ENCODE results near the gene OGN.

Gene OGN

DNA sequence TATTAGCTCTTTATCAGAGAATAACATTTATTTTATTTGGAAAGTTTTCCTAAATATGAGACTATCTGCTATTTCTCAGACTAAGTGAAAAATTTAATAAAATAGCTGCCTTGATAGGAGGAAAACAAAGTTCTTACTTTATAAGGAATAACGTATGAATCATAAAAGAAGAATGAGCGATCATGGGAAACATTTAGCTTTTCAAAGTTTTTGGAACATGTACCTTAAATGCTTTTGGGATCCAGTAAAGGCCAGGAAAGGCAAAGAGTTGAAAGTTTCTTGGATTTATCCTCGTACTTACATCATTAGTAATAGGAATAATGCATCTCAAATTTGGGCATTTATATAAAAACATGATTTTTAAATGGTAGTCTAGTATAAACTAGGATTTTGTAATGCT lies 19.4 kb downstream of the OGN start:
- Histone ChIP-seq H3K79me2 (ENCODE audit: insufficient read depth, low read length) (no peaks in the 10 kb centered on the region), H3K9ac (ENCODE audit: low read length) (no peak overlapping the region), H3K9me3 (ENCODE audit: insufficient read depth, low read length) (no peaks in the 10 kb centered on the region), H3F3A (ENCODE audit: insufficient read depth) (no peaks in the 10 kb centered on the region; the same call in 1 of the 2 replicates), H4K20me1 (ENCODE audit: low read depth, low read length) (peaks cover 3% of the 10 kb centered on the region; the same call in 1 of the 2 replicates), H3K27me3 (ENCODE audit: low read length) (no peaks in the 10 kb centered on the region), H3K36me3 (ENCODE audit: low read length) (peaks cover 4% of the 10 kb centered on the region; the same call in 1 of the 2 replicates), H3K27ac (ENCODE audit: low read depth, low read length) (no peak overlapping the region), H3K4me3 (ENCODE audit: insufficient read depth, low read length, poor library complexity, severe bottlenecking) (no peak overlapping the region), H3K9me2 (replicated peaks; ENCODE audit: insufficient read depth, low read length) (no peaks in the 10 kb centered on the region), H2AFZ (ENCODE audit: low read depth, low read length, severe bottlenecking) (no peak overlapping the region), H3K4me2 (ENCODE audit: low read depth, low read length, poor library complexity, severe bottlenecking) (no peak overlapping the region)
- TF ChIP-seq EZH2phosphoT487 (conservative IDR thresholded peaks at IDR 0.05; ENCODE audit: low read length): no peak
- TF ChIP-seq, protein P1, sequence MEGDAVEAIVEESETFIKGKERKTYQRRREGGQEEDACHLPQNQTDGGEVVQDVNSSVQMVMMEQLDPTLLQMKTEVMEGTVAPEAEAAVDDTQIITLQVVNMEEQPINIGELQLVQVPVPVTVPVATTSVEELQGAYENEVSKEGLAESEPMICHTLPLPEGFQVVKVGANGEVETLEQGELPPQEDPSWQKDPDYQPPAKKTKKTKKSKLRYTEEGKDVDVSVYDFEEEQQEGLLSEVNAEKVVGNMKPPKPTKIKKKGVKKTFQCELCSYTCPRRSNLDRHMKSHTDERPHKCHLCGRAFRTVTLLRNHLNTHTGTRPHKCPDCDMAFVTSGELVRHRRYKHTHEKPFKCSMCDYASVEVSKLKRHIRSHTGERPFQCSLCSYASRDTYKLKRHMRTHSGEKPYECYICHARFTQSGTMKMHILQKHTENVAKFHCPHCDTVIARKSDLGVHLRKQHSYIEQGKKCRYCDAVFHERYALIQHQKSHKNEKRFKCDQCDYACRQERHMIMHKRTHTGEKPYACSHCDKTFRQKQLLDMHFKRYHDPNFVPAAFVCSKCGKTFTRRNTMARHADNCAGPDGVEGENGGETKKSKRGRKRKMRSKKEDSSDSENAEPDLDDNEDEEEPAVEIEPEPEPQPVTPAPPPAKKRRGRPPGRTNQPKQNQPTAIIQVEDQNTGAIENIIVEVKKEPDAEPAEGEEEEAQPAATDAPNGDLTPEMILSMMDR (IDR thresholded peaks at IDR 0.05; ENCODE audit: insufficient read depth, low read length, poor library complexity, severe bottlenecking): no peak

DNA sequence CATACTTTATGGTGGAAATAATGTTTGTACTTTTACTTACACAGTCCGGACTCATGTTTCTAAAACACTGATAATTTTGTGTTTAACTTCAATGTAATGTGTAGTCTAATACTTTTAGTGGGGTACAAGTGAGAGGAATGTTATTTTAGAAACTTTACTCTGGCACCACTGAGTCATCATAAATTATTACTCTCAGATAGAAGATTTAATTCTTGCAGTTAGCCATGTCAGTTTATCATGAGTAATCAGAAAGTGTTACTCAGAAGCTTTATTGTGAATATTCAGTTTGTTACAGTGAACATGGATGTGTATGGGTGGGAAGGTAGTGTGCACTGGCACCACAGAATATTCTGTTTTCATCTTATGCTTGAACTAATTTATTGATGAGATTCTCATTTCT lies 20.0 kb downstream of the OGN start:
- Histone ChIP-seq H3K4me3 (ENCODE audit: insufficient read depth, low read length, poor library complexity, severe bottlenecking) (no peak overlapping the region), H3K9me2 (replicated peaks; ENCODE audit: insufficient read depth, low read length) (no peaks in the 10 kb centered on the region), H3K9me3 (ENCODE audit: insufficient read depth, low read length) (no peaks in the 10 kb centered on the region), H3K9ac (ENCODE audit: low read length) (no peak overlapping the region), H4K20me1 (ENCODE audit: low read depth, low read length) (peaks cover 3% of the 10 kb centered on the region; the same call in 1 of the 2 replicates), H3K27me3 (ENCODE audit: low read length) (no peaks in the 10 kb centered on the region), H2AFZ (ENCODE audit: low read depth, low read length, severe bottlenecking) (no peak overlapping the region), H3K79me2 (ENCODE audit: insufficient read depth, low read length) (no peaks in the 10 kb centered on the region), H3K36me3 (ENCODE audit: low read length) (peaks cover 4% of the 10 kb centered on the region; the same call in 1 of the 2 replicates), H3K27ac (ENCODE audit: low read depth, low read length) (no peak overlapping the region), H3K4me2 (ENCODE audit: low read depth, low read length, poor library complexity, severe bottlenecking) (no peak overlapping the region), H3F3A (ENCODE audit: insufficient read depth) (no peaks in the 10 kb centered on the region; the same call in 1 of the 2 replicates)
- TF ChIP-seq EZH2phosphoT487 (conservative IDR thresholded peaks at IDR 0.05; ENCODE audit: low read length): no peak
- TF ChIP-seq, protein P1 (IDR thresholded peaks at IDR 0.05; ENCODE audit: insufficient read depth, low read length, poor library complexity, severe bottlenecking): no peak

DNA sequence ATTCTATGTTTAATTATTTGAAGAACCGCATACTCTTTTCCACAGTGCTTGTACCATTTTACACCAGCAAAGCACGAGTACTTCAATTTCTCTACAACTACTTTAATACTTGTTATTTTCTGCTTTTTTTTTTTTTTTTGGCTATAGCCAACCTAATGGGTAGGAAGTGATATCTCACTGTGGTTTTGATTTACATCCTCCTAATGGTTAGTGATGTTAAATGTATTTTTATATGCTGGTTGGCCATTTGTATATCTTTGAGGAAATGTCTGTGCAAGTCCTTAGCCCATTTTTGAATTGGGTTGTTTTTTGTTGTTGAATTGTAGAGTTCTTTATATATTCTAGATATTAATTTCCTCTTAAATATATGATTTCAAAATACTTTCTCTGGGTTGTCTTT lies 22.6 kb downstream of the OGN start:
- Histone ChIP-seq H3K9ac (ENCODE audit: low read length) (no peak overlapping the region), H3F3A (ENCODE audit: insufficient read depth) (no peaks in the 10 kb centered on the region), H3K4me3 (ENCODE audit: insufficient read depth, low read length, poor library complexity, severe bottlenecking) (no peak overlapping the region), H3K27me3 (ENCODE audit: low read length) (no peaks in the 10 kb centered on the region), H3K9me3 (ENCODE audit: insufficient read depth, low read length) (no peaks in the 10 kb centered on the region), H3K4me2 (ENCODE audit: low read depth, low read length, poor library complexity, severe bottlenecking) (no peak overlapping the region), H4K20me1 (ENCODE audit: low read depth, low read length) (peaks cover 3% of the 10 kb centered on the region; the same call in 1 of the 2 replicates), H3K79me2 (ENCODE audit: insufficient read depth, low read length) (no peaks in the 10 kb centered on the region), H3K27ac (ENCODE audit: low read depth, low read length) (no peak overlapping the region), H3K9me2 (replicated peaks; ENCODE audit: insufficient read depth, low read length) (no peaks in the 10 kb centered on the region), H3K36me3 (ENCODE audit: low read length) (peaks cover 4% of the 10 kb centered on the region; the same call in 1 of the 2 replicates), H2AFZ (ENCODE audit: low read depth, low read length, severe bottlenecking) (no peak overlapping the region)
- TF ChIP-seq EZH2phosphoT487 (conservative IDR thresholded peaks at IDR 0.05; ENCODE audit: low read length): no peak
- TF ChIP-seq, protein P1 (IDR thresholded peaks at IDR 0.05; ENCODE audit: insufficient read depth, low read length, poor library complexity, severe bottlenecking): no peak
